22Rv1 (cell line): ENCODE results near the gene RIN1.

ENCODE experiments used
- H3K27ac ChIP-seq: fragments of 450-650 bp; 2 replicates; pipeline ENCODE4 v1.5.1; 2017
- CTCF ChIP-seq: fragments of 450-650 bp; IDR thresholded peaks from 2 replicates; pipeline ENCODE4 v1.5.1; 2017; ENCODE audit warnings: mild to moderate bottlenecking
- ZFX ChIP-seq: fragments of 450-650 bp; IDR thresholded peaks from 2 replicates; pipeline ENCODE4 v1.6.1; 2017; ENCODE audit warnings: antibody characterized with exemption, borderline replicate concordance

The RIN1 gene

GRCh38 chr11:66368484-66368883 is 32.2 kb upstream of the RIN1 start:
- TF ChIP-seq ZFX (no peak), CTCF (no peak)
- H3K27ac ChIP-seq, result peak overlapping the region; percentile 97; the same call in 1 of the 2 replicates

- no peak for TF ChIP-seq CTCF
- TF ChIP-seq ZFX, result no peak
- H3K27ac ChIP-seq, result peak overlapping the region; percentile 97; the same call in 1 of the 2 replicates
Measured at GRCh38 chr11:66367561-66368312, 31.5 kb upstream of the RIN1 start.

- peak overlapping the region; percentile 46; the same call in 1 of the 2 replicates for H3K27ac ChIP-seq
- TF ChIP-seq CTCF (no peak), ZFX (no peak)
Measured at GRCh38 chr11:66366844-66367477, 30.7 kb upstream of the RIN1 start.

- TF ChIP-seq ZFX (no peak), CTCF (no peak)
- peak overlapping the region; percentile 46 for H3K27ac ChIP-seq
Measured at GRCh38 chr11:66365711-66366619, 29.7 kb upstream of the RIN1 start.

GRCh38 chr11:66365166-66365565 is 28.9 kb upstream of the RIN1 start:
- peak overlapping the region; percentile 46 for H3K27ac ChIP-seq

More at GRCh38 chr11:66365166-66365565, 28.9 kb upstream of the RIN1 start:
- TF ChIP-seq CTCF (no peak), ZFX (no peak)
